ENCODE results near the gene SLC13A3.

DNA sequence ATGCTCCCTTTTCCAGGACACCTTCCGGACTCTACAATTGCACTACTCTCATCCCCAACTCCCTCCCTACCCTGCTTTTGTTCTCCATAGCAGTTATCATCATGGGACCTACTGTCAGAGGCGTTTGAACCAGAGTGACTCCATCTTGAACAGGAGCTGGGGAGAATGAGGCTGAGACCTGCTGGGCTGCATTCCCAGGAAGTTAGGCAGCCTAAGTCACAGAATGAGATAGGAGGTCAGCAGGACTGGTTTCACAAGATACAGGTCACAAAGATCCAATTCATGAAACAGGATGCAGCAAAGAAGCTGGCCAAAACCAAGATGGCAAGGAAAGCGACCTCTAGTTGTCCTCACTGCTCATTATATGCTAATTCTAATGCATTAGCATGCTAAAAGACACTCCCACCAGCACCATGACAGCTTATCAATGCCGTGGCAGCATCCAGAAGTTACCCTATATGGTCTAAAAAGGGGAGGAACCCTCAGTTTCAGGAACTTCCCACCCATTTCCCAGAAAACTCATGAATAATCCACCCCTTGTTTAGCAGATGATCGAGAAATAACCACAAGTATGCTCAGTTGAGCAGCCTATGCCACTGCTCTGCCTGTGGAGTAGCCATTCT is 15.6 kb downstream of the SLC13A3 start:
- TF ChIP-seq, protein P1, sequence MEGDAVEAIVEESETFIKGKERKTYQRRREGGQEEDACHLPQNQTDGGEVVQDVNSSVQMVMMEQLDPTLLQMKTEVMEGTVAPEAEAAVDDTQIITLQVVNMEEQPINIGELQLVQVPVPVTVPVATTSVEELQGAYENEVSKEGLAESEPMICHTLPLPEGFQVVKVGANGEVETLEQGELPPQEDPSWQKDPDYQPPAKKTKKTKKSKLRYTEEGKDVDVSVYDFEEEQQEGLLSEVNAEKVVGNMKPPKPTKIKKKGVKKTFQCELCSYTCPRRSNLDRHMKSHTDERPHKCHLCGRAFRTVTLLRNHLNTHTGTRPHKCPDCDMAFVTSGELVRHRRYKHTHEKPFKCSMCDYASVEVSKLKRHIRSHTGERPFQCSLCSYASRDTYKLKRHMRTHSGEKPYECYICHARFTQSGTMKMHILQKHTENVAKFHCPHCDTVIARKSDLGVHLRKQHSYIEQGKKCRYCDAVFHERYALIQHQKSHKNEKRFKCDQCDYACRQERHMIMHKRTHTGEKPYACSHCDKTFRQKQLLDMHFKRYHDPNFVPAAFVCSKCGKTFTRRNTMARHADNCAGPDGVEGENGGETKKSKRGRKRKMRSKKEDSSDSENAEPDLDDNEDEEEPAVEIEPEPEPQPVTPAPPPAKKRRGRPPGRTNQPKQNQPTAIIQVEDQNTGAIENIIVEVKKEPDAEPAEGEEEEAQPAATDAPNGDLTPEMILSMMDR (conservative IDR thresholded peaks at IDR 0.05; ENCODE audit: low read length), result no peak
- TF ChIP-seq EZH2phosphoT487 (IDR thresholded peaks at IDR 0.05; ENCODE audit: borderline replicate concordance), result no peak
